GM23338 (cell line): ENCODE measurements around the gene LCLAT1. TPM values are rescaled to one million over a fixed set of nuclear protein-coding genes. Genes with fewer than 3 reads are reported as not detected.

Experiments used
- CREB1 ChIP-seq: fragments of 250-450 bp; sonication (Bioruptor Pico); IDR thresholded peaks from 2 replicates; pipeline ENCODE4 v1.5.0; 2020; ENCODE audit warnings: low read depth, mild to moderate bottlenecking, moderate library complexity
- NANOG ChIP-seq: IDR thresholded peaks from 2 replicates; pipeline ENCODE4 v1.6.1; 2016; ENCODE audit warnings: antibody characterized with exemption, borderline replicate concordance
- REST ChIP-seq: IDR thresholded peaks from one replicate; pipeline ENCODE4 v1.6.1; 2018; ENCODE audit warnings: antibody characterized with exemption; ENCODE audit not compliant: unreplicated experiment
- ZNF462 ChIP-seq: fragments of 250-450 bp; sonication (Bioruptor Pico); IDR thresholded peaks from 2 replicates; pipeline ENCODE4 v1.5.0; 2020; ENCODE audit warnings: mild to moderate bottlenecking, moderate library complexity
- polyA plus RNA-seq: library from polyadenylated mRNA; unstranded; fragments of >200 nt; fragmentation: Nextera tagmentation; extraction: Ambion mirVana; gene quantifications from 2 replicates; pipeline ENCODE4 v1.2.1, GENCODE V29; 2016
- total RNA-seq: library from RNA; depleted of rRNA; stranded (reverse); fragments of >200 nt; shearing (Covaris generic); gene quantifications from 2 replicates; pipeline ENCODE4 v1.2.3, GENCODE V29; 2014

The LCLAT1 gene
- total and polyA plus RNA-seq, 2 experiments from 2014 or later = 11.5 to 30.1 TPM

GRCh38 chr2:30403592-30404312 lies 43.3 kb upstream of the LCLAT1 start (continued):
- no peak for TF ChIP-seq REST
- TF ChIP-seq NANOG = no peak
- TF ChIP-seq CREB1 = no peak
- no peak for TF ChIP-seq ZNF462 (CRISPR knock-in tag)
